Measurements from ENCODE around the gene CCDC138.

Gene CCDC138

GRCh38 chr2:108895188-108895587 lies 108.6 kb downstream of the CCDC138 start:
- no peak for DNase-seq (ENCODE audit: low read depth)

DNA sequence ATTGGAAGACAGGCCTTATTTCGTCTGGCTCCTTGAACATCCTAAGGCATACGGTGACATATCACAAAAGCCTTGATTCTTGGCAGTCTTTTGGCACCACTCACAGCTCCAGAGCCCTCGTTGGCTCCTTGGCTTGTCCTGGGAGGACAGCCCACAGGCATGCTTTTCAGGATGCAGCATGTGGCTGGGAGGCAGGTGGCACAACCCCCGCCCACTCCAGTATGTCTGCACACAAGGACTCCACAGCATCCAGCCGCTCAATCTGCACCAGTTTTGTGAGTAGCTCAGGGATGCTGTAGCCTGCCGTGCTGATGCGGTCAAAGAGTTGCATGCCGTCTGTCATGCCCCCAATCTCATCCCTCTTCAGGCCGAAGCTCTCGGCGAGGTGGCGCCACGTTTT lies 110.2 kb downstream of the CCDC138 start:
- DNase-seq (ENCODE audit: low read depth), result no peak

DNA sequence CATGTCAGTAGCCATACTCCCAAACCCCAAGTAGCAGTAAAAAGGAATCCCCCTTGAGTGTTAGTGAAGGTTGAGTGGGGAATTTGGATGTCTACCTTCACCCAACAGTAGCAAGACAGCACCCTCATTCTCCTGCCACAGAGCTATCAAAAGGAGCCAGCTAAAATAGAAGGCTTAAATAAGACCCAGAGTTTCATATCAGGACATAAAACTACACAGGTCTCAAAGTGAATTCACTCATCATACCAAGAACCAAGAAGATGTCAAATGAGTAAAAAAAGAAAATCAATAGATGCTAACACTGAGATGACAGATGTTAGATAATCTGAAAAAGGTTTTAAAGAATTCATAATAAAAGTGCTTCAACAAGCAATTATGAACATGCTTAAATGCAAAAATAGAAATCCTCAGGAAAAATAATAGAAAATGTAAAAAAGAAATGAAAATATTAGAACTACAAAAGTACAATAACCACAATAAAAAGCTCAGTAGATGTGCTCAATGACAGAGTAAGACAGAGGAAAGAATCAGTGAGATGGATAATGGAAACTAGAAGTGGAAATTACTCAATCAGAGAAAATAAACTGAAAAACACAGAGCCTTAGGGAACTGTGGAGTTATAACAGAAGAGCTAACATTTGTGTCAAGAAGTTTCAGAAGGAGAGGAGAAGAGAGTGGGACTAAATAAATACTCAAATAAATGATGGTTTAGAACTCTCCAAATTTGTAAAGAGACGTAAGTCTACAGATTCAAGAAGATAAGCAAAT lies 111.9 kb downstream of the CCDC138 start:
- no peak for DNase-seq (ENCODE audit: low read depth)

DNA sequence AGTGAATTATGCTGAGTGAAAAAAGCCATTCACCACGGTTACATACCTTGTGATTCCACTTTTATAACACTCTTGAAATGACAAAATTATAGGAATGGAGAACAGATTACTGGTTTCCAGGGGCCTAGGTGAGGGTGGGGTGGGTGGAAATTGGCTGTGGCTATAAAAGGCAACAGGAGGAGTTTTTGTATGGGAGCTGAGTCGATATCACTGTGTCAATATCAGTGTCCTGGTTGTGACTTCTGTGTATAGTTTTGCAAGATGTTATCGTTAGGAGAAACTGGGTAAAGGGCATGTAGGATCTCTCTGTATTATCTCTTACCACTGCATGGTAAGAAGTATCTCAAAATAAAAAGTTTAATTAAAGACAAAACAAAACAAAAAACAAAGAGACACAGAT lies 118.1 kb downstream of the CCDC138 start:
- no peak for DNase-seq (ENCODE audit: low read depth)

- no peak for DNase-seq (ENCODE audit: low read depth)
Observed at GRCh38 chr2:108905176-108905575, 118.6 kb downstream of the CCDC138 start.

DNA sequence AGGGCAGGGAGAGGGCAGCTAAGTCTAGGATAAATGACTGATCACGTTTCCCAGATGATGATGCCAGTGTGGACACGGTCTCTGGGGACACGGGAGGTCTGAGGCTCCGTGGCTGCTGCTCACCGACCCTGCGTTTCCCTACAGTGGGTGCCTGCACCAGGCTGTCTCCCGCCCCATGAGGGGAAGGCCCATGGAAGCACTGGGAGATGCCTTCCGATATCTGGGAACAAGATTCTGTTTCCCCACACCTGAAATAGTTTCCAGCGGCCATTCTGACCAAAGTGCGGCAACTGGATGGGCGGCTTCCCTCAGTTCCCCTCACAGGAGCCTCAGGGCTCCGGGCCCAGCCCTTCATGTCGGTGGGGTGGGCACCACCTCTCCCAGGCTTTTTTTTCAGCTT lies 119.3 kb downstream of the CCDC138 start:
- no peak for DNase-seq (ENCODE audit: low read depth)

DNA sequence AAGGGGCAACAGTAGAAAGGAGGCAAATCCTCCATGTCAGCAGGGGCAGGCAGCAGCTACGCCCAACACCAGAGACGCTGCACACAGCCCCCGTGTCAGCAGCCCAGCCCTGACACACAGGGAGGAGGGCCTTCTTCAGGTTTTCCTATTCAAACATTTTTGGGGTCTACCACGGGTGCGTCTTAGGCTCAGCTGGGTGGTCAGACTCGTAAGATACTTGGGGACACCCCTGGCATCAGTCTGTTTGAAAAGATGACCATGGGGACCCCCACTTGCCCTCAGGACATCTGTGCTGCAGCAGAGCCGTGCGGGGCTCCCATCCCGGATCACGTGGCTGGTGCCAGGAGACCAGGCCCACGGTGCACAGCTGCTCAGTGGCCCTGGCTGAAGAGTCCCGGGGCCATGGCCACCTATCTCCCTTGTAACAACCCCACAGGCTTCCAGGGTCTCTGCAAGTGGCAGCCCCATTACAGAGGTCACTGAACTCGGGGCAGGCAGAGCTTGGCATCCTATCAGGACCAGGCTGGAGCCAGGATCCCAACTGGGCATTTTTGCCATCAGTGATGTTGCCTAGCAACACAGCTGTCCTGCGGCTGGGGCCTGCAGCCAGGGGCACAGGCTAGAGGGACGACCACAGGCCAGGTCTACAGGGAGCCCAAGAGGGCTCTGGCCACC lies 120.0 kb downstream of the CCDC138 start:
- no peak for DNase-seq (ENCODE audit: low read depth)

DNA sequence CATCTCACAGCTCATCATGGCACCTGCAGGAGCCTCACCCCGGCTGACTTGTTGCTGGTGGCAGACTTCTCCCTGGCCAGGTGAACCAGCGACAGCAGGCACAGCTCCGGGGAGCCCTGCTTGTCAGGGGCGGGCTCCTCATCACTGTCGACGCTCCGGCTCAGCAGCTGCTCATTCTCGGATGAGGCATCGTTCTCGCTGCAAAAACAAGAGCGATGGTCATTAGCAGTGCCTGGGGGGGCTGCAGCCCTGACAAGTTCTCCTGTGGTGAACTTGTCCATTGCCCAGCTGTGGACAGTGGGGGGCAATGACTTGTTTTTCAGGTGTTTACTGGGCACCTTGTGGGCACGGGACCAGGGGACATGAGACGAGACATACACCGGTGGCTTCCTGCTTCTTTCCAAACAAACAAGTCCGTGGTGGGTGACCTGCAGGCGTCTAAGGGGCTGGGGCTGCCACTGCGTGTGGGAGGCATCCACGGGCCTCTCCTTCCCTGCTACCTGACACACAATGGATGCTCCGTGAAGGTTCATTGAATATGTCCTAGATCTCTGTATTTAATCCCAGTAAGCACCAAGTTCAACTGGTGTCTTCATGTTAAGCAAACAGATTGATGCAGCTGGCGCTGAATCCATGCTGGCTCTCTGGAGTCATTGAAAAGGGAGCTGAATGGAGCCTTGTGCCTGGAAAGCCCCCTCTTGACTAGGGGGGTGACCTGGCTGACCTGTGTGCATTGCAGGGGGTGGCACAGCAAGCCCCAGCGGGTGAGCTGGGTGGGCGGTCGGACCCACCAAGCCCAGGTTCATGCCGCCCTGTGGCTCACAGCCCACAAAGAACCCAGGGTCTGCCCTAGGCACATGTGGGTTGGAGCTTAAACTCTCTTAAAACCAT lies 121.5 kb downstream of the CCDC138 start:
- DNase-seq (ENCODE audit: low read depth), result no peak

DNA sequence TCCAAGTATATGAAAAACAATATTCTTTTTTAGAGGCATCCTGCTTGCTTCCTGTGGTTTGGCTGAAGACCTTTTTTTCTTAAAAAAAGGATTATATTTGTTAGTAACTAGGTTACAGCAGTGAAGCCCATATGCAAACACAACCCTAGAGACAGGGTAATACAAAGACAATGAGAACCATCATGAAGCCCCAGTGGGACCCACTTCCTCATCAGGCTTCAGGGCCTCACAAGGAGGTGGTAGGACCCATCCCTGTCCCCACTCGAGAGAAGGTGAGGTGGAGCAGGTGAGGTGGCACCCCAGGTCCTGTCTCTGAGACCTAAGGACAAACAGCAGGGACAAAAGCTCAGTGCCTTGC lies 122.1 kb downstream of the CCDC138 start:
- no peak for DNase-seq (ENCODE audit: low read depth)

GRCh38 chr2:108909275-108909823 lies 122.8 kb downstream of the CCDC138 start:
- DNase-seq (ENCODE audit: low read depth), result no peak

- no peak for DNase-seq (ENCODE audit: low read depth)
Observed at GRCh38 chr2:108910011-108910431, 123.5 kb downstream of the CCDC138 start.

GRCh38 chr2:108910541-108911396 lies 124.2 kb downstream of the CCDC138 start:
- no peak for DNase-seq (ENCODE audit: low read depth)

- no peak for DNase-seq (ENCODE audit: low read depth)
Observed at GRCh38 chr2:108911401-108911800, 124.8 kb downstream of the CCDC138 start.

DNA sequence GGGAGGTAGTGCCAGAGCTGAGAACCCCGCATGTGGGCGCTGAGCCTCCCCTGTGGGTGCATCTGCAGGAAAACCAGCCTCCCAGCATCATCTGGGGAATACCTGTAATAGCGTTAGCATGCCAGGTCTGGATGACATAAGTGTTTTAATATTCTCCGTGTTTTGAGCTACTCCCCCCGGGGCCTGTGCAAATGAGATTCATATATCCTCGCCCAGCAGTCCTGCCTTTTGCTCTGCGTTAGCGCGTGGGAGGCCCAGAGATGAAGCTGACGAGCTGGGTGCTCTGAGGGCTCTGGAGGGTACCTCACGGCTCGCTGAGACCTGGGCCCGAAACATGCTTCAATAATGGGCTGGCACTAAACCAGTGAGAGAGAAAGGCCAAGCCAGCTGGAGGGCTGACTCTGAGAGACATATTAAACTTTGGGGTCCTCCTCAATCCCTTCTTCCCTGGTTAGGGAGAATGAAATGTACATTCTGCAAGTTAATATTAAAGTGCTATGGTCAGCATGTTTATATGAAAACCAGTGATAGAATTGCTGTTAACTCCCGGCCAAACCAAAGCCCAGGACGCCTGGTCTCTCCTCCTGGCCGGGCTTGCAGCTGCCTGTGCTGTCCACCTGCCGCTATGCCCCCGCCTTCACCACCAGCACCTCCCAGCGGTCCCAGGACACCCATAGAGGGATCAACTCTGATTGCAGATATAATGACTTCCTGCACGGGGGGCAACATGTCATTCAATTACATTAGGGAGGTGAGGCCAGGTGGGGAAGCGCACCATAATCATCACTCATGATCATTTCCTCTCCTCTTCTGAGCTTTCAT lies 125.4 kb downstream of the CCDC138 start:
- DNase-seq (ENCODE audit: low read depth), result no peak

- DNase-seq (ENCODE audit: low read depth), result no peak
Observed at GRCh38 chr2:108912629-108912902, 126.0 kb downstream of the CCDC138 start.

GRCh38 chr2:108916122-108916795 lies 129.7 kb downstream of the CCDC138 start:
- no peak for DNase-seq (ENCODE audit: low read depth)

DNA sequence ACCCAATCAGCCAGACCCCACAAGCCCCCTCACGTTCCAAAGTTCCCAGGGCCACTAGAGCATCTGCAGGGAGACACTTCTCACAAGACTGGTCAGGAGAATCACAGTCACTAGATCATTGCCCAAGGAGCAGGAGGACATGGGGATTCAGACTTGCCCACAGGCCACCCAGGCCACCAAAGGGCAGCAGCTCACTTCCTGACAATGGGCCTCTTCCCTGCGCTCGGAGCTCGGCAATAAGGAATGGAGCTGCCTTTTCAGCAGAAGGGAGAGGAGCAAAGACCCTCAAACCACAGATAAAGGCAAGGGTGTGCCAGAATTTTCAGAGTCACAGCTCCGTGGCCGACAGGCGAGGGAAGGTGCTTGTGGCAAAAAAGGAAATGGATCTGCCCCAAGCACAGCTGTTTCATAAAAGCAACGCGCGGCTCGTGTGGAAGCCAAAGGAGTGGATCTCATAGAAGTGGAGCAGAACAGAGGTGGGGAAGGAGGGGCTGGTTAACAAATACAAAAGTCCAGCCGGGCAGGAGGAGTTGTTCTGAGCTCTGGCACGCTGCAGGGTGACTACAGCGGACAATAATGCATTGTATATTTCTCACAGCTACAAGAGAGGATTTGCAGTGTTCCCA lies 130.3 kb downstream of the CCDC138 start:
- no peak for DNase-seq (ENCODE audit: low read depth)

GRCh38 chr2:108917526-108917925 lies 131.0 kb downstream of the CCDC138 start:
- no peak for DNase-seq (ENCODE audit: low read depth)

- DNase-seq (ENCODE audit: low read depth), result no peak
Observed at GRCh38 chr2:108918156-108918874, 131.7 kb downstream of the CCDC138 start.

All from non-pigmented ciliary epithelial cell (primary cell).